HG02884 (cell line): ENCODE measurements around the gene TTC3.
"Not testable (repeated sequence)": the region's sequence is repeated elsewhere in the genome, so short reads cannot be mapped to it uniquely, and the experiment has no call there.

Source experiments
- ATAC-seq: cut with Tn5 transposase; IDR thresholded peaks from one replicate; pipeline ENCODE4 v1.9.1; 2021; ENCODE audit warnings: mild to moderate bottlenecking, moderate library complexity; ENCODE audit not compliant: unreplicated experiment

Gene TTC3

DNA sequence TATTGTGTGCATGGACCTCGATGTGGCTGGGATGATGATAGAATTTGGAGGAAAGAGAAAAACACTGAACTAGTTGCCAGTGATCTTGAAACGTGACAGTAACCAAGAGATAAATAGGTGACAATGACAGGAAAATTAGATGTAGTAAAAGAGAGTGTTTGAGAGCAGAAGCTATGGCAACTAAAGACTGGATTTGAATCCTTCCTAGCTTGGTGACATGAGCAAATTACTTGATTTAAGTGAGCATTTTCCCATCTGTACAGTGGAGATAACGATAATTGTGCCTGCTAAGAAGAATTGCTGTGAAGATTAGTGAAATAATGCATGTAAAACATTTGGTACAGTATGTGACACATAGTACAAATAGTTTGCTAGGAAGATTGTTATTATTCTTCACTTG is 12.7 kb downstream of the TTC3 start:
- ATAC-seq, result no peak

DNA sequence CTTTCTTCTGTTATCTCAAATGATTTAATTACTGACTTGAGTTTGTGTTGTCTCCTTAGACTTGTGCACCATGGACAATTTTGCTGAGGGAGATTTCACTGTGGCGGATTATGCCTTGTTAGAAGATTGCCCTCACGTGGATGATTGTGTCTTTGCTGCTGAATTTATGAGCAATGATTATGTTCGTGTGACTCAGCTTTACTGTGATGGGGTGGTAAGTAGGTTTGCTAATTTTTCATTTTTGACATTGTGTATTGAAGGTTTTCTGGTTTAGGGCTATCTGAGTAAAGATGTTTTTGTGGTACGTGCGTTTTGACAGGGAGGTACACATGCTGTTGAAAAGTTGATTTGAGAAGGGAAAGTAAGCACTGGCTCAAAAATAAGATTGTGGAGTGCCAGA is 14.1 kb downstream of the TTC3 start:
- no peak for ATAC-seq

DNA sequence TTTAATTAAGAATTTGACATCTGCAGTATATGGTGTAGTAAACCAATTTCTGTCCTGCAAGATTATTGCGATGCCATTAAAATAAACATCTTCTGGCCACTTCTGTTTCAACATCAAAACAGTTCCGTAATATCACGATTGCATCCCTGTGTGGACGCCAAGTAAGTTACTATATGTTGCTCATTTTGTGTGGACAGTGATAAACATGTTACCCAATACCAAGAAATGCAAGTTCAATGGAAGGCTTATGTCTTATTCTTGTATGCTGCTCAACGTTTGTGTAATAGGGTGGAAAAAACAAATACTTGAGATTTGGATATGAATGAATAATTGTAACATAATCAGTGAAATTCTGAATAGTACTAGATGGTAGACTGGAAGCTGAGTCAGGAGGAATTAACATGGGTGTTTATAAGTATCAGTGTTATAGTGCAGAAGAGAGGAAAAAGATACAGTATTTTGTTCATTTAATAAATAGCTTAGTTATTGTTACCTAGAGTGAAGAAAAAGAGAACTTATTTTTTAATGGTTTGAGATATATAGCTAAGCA is 15.2 kb downstream of the TTC3 start:
- no peak for ATAC-seq

DNA sequence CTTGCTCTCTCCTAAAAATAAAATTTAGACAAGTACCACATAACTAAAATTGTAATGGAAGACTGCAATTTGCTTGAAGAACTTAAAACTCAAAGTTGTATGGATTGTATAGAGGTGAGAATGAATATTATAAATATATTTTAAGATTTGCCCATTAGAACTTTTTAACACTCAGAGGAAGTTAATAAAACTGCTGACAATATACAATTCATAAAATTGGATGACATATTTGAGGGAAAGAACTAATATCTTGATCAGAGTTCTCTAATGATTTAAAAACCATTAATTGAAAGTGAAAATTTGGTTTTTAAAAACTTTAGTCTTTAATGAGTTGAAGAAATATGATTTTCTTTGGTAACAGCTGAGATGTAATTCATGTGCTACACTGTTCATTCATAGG is 20.9 kb downstream of the TTC3 start:
- no peak for ATAC-seq

DNA sequence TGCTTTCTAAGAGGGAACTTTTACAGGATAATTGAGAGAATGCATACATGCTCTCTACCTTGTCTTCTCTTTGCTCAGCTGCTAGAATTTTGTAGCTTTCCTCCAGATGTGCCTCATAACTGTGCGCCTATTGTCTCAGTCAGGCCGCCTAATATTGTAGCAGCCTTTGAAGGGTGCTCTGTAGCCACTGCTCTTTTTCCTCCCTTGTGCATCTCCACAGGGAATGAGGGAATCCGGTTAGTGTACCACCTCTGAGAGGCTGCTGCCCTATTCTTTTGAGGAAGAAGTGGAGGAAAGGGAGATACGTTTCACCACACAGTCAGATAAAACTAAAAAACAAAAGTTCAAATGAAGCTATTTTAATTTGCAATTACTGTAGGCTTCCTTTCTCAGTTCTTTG is 22.8 kb downstream of the TTC3 start:
- ATAC-seq, result no peak

DNA sequence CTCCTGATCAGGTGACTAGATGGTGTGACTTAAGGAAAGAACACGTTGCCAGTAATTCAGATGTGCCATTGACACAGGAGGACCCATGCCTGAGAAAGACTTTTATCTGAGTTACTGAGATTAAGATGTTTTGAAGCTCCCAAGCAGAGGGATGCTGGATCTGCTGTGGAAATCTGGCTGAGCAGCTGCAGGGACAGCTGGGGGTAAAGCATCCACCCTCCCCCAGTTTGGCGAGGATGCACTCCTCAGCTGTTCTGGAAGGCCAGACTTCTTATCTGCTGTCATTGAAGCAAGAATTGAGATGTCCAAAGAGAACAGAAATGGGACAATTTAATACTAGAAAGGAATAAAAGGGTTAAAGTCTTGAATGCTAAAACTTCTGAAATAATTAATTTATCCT is 25.7 kb downstream of the TTC3 start:
- ATAC-seq, result no peak

DNA sequence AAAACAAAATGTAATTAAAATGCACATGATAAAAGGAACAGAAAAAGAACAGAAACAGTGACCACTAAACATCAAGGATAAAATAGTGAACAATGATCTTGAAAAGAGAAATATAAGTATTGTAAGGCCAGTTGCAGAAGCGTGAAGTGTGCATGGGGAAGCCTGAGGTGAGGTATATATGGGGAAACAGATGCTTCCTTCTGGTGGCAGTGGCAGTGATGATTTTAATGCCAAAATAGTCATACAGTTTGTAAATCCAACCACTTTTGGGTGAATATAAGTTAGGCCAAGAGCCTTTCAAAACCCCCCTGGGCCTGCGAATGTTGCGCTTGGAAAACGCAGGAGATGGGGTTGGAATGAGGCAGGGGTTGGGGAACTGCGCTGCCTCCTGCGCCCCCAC is 27.3 kb downstream of the TTC3 start:
- no peak for ATAC-seq

DNA sequence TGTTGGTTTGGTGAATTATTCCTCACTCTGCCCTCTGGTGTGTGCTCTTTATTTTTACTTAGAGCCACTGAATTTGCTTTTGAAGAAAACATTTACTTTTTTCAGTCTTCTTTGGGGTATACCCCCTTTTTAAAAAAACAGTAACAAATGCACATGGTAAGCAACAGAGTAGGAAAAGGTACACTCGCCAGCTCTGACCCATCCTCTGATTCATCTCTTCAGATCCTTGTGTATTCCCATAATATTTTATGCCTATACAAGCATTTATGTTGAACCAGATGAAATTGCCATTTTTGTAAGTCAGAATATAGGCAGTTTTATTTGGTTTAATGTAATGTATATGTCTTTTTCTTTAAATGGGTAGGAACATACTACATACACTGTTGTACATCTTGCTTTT is 28.3 kb downstream of the TTC3 start:
- ATAC-seq, result no peak

DNA sequence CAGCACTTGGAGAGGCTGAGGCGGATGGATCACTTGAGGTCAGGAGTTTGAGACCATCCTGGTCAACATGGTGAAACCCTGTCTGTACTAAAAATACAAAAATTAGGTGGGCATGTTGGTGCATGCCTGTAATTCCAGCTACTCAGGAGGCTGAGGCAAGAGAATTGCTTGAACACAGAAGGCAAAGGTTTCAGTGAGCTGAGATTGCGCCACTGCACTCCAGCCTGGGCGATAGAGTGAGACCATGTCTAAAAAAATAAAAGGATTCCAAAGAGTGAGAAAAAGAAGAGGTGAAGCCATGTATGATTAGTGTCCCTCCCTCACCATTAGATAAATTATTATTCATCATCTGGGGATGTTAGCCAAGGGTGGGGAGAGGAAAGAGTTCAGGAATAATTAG is 29.7 kb downstream of the TTC3 start:
- not testable (repeated sequence) for ATAC-seq

DNA sequence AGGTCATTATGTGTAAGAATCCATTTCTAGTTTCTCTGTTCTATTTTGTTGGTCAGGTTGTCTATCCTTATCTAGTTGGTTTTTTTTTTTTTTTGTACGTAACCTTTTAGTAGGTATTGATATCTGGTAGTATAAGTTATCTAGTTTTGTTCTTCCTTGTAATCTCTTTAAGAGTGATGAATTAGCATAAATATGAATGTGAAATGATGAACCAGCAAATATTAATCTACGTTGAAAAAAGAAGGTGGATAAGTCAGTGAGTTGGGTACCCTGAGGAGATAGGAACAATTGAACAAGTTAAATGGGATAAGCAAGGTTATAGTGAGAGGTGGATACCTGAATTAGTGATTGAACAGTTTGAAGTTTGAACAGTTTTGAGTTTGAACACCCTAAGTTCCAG is 33.9 kb downstream of the TTC3 start:
- ATAC-seq, result no peak

DNA sequence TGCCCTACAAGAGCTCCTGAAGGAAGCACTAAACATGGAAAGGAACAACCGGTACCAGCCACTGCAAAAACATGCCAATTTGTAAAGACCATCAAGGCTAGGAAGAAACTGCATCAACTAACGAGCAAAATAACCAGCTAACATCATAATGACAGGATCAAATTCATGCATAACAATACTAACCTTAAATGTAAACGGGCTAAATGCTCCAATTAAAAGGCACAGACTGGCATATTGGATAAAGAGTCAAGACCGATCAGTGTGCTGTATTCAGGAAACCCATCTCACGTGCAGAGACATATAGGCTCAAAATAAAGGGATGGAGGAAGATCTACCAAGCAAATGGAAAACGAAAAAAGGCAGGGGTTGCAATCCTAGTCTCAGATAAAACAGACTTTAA is 38.0 kb downstream of the TTC3 start:
- not testable (repeated sequence) for ATAC-seq

DNA sequence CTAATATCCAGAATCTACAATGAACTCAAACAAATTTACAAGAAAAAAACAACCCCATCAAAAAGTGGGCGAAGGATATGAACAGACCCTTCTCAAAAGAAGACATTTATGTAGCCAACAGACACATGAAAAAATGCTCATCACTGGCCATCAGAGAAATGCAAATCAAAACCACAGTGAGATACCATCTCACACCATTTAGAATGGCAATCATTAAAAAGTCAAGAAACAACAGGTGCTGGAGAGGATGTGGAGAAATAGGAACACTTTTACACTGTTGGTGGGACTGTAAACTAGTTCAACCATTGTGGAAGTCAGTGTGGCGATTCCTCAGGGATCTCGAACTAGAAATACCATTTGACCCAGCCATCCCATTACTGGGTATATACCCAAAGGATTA is 41.2 kb downstream of the TTC3 start:
- not testable (repeated sequence) for ATAC-seq

DNA sequence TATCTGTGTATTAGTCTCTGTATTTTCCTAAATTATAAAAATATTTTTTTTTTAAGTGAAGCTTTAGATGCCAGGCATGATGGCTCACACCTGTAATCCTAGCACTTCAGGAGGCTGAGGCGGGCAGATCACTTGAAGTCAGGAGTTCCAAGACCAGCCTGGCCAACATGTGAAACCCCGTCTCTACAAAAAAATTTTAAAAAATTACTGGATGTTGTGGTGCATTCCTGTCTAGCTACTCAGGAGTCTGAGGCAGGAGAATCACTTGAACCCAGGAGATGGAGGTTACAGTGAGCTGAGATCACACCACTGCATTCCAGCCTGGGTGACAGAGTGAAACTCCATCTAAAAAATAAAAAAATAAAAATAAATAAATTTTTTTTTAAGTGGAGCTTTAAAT is 43.4 kb downstream of the TTC3 start:
- not testable (repeated sequence) for ATAC-seq

DNA sequence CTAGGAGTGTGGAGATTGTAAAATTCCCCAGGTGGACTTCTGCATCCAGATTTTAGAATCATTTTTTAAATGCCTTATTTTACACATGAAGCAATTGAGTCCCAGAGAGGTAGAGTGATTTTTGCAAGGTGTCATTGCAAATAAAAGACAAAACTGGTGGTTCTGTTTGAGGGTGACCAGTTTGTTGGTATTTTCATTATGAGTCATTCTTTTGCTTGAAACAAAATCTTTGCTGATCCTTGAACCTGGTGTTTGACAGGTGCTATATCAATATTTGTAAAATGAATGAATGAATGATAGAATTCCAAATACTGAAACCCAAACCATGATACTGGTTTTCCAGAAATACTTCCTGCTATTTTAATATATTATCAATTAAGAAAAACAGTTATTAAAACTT is 44.1 kb downstream of the TTC3 start:
- no peak for ATAC-seq

DNA sequence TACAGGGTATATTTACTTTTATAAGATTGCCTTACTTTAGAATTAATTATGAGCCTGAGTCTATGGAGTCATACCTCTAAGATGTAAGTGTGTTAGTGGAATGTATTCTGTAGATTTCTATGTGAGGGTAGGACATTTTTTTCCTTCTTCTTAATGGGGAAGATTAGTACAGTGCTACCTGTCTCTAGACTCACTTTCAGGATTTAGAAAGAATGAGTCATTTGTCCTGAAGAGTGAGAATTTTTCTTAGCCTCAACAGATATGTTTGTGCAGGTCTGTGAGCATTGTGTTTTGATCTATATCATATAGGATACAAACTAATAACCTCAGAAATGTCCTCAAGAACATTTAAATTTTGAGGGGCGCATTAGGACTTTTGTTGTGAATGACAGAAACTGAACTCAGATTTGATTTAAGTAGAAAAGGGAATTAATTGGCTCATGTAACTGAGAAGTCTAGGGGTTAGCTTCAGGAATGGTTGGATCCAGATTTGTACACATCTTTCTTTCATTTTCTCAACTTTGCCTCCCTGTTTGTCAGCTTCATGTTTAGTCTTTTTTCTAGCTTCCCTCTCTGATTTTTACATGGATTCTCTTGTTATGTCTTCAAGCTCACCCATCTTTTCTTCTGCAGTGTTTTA is 45.3 kb downstream of the TTC3 start:
- ATAC-seq, result no peak

DNA sequence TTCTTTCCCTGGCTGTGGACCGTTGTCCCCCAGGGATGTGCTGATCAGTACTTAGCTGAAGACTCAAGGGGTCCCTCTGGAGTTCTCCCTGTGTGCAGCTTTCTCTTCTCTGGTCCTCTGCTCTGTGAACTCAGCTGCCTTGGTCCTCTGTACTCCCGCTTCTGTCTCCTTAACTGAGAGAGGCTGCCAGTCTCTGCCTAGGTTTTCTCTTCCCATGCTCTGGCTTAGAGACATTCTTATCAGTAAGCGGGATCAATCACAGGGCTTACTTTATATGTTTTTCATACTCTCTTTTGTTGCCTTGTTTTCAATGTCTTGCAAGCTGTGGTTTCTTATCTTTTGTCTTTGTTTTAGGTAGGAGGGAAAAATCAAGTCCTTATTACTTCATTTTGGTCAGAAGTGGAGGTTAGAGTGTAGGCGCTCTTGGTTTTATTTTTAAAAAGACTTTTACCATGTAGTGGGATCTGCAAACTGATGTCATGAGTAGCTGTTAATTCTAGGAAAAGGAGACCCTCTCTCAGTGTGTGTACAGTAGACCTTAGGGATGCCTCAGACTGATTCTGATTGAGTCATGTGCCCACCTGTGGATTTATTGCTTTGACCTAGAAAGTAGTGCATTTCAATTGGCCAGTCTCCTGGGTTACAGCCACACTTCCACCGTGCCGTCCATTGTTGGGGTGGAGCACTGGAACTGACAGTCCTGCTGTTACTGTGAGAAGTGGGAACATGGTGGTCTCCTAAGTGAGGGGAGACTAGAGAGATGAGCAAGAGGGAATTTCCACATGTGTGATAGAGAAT is 46.6 kb downstream of the TTC3 start:
- ATAC-seq, result no peak

DNA sequence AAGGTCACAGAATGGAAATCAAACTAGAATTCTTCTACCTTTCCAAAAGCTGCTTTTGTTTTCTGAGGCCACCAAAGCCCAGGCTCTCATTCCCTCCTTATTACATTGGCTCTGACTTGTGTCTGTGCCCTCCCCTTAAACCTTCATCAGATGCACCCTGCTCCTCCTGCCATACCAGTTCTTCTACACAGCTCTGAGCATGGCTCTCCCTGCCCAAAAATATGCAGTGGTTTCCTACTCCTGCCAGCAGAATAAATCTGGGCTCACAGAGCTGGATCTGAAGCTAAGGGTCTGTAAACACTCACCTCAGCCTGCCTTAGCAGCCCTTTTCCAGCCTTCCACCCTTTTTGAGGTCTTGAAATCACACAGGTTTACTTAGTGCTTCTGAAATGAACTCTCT is 55.0 kb downstream of the TTC3 start:
- ATAC-seq, result no peak

DNA sequence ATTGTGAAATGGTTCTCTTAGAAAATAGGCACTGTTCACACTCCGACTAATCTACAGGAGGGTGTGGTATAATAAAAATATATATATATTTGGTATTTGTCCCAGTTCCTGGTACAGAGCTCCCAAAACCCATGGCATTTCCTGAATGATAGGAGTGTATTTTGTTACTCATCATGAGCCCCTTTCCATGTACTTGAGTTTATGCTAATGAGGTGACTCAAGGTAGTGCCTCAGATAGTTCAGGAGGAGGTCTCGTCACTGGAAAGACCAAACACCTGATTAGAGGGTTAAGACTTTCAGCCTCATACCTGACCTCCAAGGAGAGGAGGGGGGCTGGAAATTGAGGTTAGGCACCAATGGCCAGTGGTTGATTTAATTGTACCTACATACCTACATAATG is 57.9 kb downstream of the TTC3 start:
- ATAC-seq, result no peak

DNA sequence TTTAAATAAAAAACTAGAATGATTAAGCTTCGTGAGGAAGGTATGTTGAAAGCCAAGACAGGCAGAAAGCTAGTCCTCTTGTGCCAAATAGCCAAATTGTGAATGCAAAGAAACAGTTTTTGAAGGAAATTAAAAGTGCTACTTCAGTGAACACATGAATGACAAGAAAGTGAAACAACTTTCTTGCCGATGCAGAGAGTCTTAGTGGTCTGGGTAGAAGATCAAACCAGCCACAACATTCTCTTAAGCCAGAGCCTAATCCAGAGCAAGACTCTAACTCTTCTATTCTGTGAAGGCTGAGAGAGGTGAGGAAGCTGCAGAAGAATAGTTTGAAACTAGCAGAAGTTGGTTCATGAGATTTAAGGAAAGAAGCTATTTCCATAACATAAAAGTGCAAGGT is 63.2 kb downstream of the TTC3 start:
- ATAC-seq, result no peak

DNA sequence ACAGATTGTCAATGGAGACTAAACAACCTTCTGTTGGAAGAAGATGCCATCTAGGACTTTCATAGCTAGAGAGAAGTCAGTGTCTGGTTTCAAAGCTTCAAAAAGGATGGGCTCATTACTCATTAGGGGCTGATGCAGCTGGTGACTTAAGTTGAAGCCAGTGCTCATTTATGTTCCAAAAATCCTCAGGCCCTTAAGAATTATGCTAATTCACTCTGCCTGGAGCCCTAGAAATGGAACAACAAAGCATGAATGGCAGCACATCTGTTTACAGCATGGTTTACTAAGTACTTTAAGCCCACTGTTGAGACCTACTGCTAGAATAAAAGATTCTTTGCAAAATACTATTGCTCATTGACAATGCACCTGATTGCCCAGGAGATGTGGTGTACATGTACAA is 63.7 kb downstream of the TTC3 start:
- ATAC-seq, result no peak

DNA sequence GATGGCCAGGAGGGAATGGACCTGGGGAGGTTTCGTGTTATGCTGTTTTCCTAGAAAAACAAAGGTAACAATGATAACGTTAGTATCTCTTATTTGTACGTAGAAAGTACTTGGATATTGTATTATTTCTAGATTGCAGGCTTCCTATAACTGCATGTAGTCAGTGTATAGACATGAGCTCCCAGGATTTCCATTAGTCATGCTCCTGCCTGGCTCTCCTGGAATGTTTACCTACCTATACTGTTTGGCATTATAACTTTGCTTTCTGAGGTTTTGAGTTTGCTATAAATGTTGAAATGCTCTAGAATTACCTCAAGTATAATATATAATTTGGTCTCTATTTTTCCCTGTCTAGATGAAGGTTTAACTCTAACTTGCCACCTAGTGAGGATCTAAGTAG is 66.1 kb downstream of the TTC3 start:
- ATAC-seq, result no peak

DNA sequence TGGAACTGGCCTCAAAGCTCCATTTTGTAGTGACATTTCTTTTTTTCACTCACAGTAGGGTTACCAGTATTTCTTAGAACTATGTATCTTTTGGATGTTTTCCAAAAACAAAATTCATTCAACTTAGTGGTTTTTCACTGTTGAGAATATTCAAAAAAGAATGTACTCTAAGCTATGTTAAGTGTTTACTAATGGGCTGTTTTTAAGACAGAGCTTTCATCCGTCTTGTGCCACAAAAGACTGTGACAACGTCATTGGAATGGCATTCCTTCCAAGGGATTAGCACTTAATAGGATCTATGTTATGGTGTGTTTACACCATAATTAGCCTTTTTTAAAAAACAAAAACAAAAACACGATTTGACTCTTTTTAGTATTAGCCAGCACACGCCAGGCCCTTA is 66.8 kb downstream of the TTC3 start:
- ATAC-seq, result no peak
